ENCODE measurements around the gene SLC22A16.

GRCh38 chr6:110419028-110419739, 57.2 kb downstream of the SLC22A16 start:
- no peak for TF ChIP-seq SP2 (IDR thresholded peaks at IDR 0.05; ENCODE audit: low read length)
- TF ChIP-seq GABPA (IDR thresholded peaks at IDR 0.05; ENCODE audit: borderline replicate concordance, insufficient read depth, low read length), result no peak
- TF ChIP-seq CTCF (IDR thresholded peaks at IDR 0.05; ENCODE audit: control extremely low read depth in 1 of 3, insufficient read depth in 1 of 3, low read depth in 1 of 3, low read length in 3 of 3), result no peak
- TF ChIP-seq EP300 (IDR thresholded peaks at IDR 0.05; ENCODE audit: borderline replicate concordance in 1 of 2, low read depth in 2 of 2, low read length in 2 of 2), result no peak
- TF ChIP-seq POLR2A (IDR thresholded peaks at IDR 0.05; ENCODE audit: control extremely low read depth in 1 of 2, low read depth in 2 of 2, low read length in 2 of 2), result no peak
